Activated gamma-delta T cell (primary cell): Measurements from ENCODE around the gene SMO.
"Not testable (repeated sequence)": the region's sequence is repeated elsewhere in the genome, so short reads cannot be mapped to it uniquely, and the experiment has no call there.

Experiments used
- DNase-seq: peaks from one replicate; lab custom pipeline; 2025; lab: John Stamatoyannopoulos, UW

SMO gene

GRCh38 chr7:129169686-129170440 lies 18.6 kb upstream of the SMO start:
- DNase-seq, result no peak

GRCh38 chr7:129170441-129171021 lies 17.9 kb upstream of the SMO start:
- DNase-seq, result no peak

GRCh38 chr7:129173861-129174260 lies 14.6 kb upstream of the SMO start:
- not testable (repeated sequence) for DNase-seq

- no peak for DNase-seq
Observed at GRCh38 chr7:129176916-129177710, 11.3 kb upstream of the SMO start.

- DNase-seq, result no peak
Observed at GRCh38 chr7:129184981-129185670, 3.3 kb upstream of the SMO start.

GRCh38 chr7:129186749-129187260 lies 1.6 kb upstream of the SMO start:
- no peak for DNase-seq

GRCh38 chr7:129187681-129188371 lies 607 bp upstream of the SMO start:
- no peak for DNase-seq

- DNase-seq, result no peak
Observed at GRCh38 chr7:129188892-129189660, 643 bp downstream of the SMO start.

- no peak for DNase-seq
Observed at GRCh38 chr7:129189661-129190310, 1.4 kb downstream of the SMO start.

- DNase-seq, result no peak
Observed at GRCh38 chr7:129191272-129191671, 2.8 kb downstream of the SMO start.

GRCh38 chr7:129193892-129194291 lies 5.5 kb downstream of the SMO start:
- DNase-seq, result no peak

- no peak for DNase-seq
Observed at GRCh38 chr7:129197771-129198170, 9.3 kb downstream of the SMO start.

GRCh38 chr7:129199406-129199805 lies 11.0 kb downstream of the SMO start:
- DNase-seq, result no peak

- no peak for DNase-seq
Observed at GRCh38 chr7:129202058-129202777, 13.8 kb downstream of the SMO start.

- no peak for DNase-seq
Observed at GRCh38 chr7:129203050-129203741, 14.8 kb downstream of the SMO start.

GRCh38 chr7:129205126-129205818 lies 16.8 kb downstream of the SMO start:
- no peak for DNase-seq

- DNase-seq, result no peak
Observed at GRCh38 chr7:129205987-129206785, 17.8 kb downstream of the SMO start.
